OCI-LY3 (cell line): Measurements from ENCODE around the gene SFXN1.

ENCODE experiments used
- H2AFZ ChIP-seq: fragments of 200-600, 300-600 bp; shearing (Covaris generic); 2 replicates; pipeline ENCODE4 v1.6.0; 2014; ENCODE audit warnings: antibody characterized with exemption, low read depth, low read length
- H3K27ac ChIP-seq: fragments of 200-600, 300-600 bp; sonication (generic); 2 replicates; pipeline ENCODE4 v1.5.1; 2014; ENCODE audit warnings: mild to moderate bottlenecking, low read length, moderate library complexity, mixed read lengths
- H3K27me3 ChIP-seq: fragments of 200-600, 300-600 bp; sonication (generic); 2 replicates; pipeline ENCODE4 v1.6.1; 2014; ENCODE audit warnings: low read depth, low read length, mixed read lengths
- H3K36me3 ChIP-seq: fragments of 200-600, 300-600 bp; sonication (generic); replicated peaks from 2 replicates; pipeline ENCODE3; 2014; ENCODE audit warnings: low read depth, low read length, mixed read lengths
- H3K4me1 ChIP-seq: fragments of 300-600, 200-600 bp; sonication (generic); 2 replicates; pipeline ENCODE4 v1.6.1; 2014; ENCODE audit warnings: low read length, mixed read lengths
- H3K4me2 ChIP-seq: fragments of 200-600, 300-600 bp; sonication (generic); 2 replicates; pipeline ENCODE4 v1.6.1; 2014; ENCODE audit warnings: low read length, mixed read lengths
- H3K4me3 ChIP-seq: fragments of 300-600, 200-600 bp; sonication (generic); 2 replicates; pipeline ENCODE4 v1.5.1; 2014; ENCODE audit warnings: antibody characterized with exemption, mild to moderate bottlenecking, low read length, moderate library complexity
- H3K79me2 ChIP-seq: fragments of 300-600, 200-600 bp; shearing (Covaris generic); 2 replicates; pipeline ENCODE4 v1.6.1; 2014; ENCODE audit warnings: mild to moderate bottlenecking, low read length, mixed read lengths
- H3K9ac ChIP-seq: fragments of 300-600, 200-600 bp; shearing (Covaris generic); 2 replicates; pipeline ENCODE4 v1.6.0; 2014; ENCODE audit warnings: mild to moderate bottlenecking, low read length, moderate library complexity
- H3K9me3 ChIP-seq: fragments of 200-600, 300-600 bp; shearing (Covaris generic); 2 replicates; pipeline ENCODE4 v1.6.1; 2014; ENCODE audit warnings: low read length, mixed read lengths; ENCODE audit not compliant: insufficient read depth
- H4K20me1 ChIP-seq: fragments of 200-600, 300-600 bp; sonication (generic); 2 replicates; pipeline ENCODE4 v1.6.1; 2016; ENCODE audit warnings: low read length, mixed read lengths; ENCODE audit not compliant: insufficient read depth
- CTCF ChIP-seq: fragments of 200-600, 300-600 bp; sonication (generic); IDR thresholded peaks from 2 replicates; pipeline ENCODE4 v1.5.1; 2014; ENCODE audit warnings: antibody characterized with exemption, low read length, low read depth
- EZH2phosphoT487 ChIP-seq: fragments of 200-600 bp; shearing (Covaris generic); IDR thresholded peaks from 2 replicates; pipeline ENCODE4 v1.6.1; 2018; ENCODE audit warnings: antibody characterized with exemption, mixed run types, low read depth

The SFXN1 gene

GRCh38 chr5:175542966-175543235 is 64.5 kb downstream of the SFXN1 start:
- H3K9me3 ChIP-seq = no peaks in the 10 kb centered on the region
- no peak overlapping the region for H3K27ac ChIP-seq
- H3K9ac ChIP-seq = no peak overlapping the region
- H4K20me1 ChIP-seq = no peaks in the 10 kb centered on the region
- no peak overlapping the region for H3K4me2 ChIP-seq
- H3K4me1 ChIP-seq = no peaks in the 10 kb centered on the region
- no peak overlapping the region for H2AFZ ChIP-seq
- no peaks in the 10 kb centered on the region for H3K36me3 ChIP-seq
- H3K4me3 ChIP-seq = no peak overlapping the region
- H3K27me3 ChIP-seq = peaks cover 12% of the 10 kb centered on the region; the same call in 1 of the 2 replicates
- no peaks in the 10 kb centered on the region for H3K79me2 ChIP-seq
- no peak for TF ChIP-seq EZH2phosphoT487
- no peak for TF ChIP-seq CTCF

- Histone ChIP-seq H3K79me2 (no peaks in the 10 kb centered on the region), H3K4me3 (no peak overlapping the region), H3K9ac (no peak overlapping the region), H3K4me1 (no peaks in the 10 kb centered on the region), H3K4me2 (no peak overlapping the region), H4K20me1 (no peaks in the 10 kb centered on the region), H3K27me3 (peaks cover 21% of the 10 kb centered on the region; the same call in 1 of the 2 replicates), H2AFZ (no peak overlapping the region), H3K36me3 (no peaks in the 10 kb centered on the region), H3K27ac (no peak overlapping the region), H3K9me3 (no peaks in the 10 kb centered on the region)
- TF ChIP-seq CTCF = no peak
- TF ChIP-seq EZH2phosphoT487 = no peak
These were observed 65.8 kb downstream of the SFXN1 start for GRCh38 chr5:175544108-175544511.

- H3K27me3 ChIP-seq = peaks cover 21% of the 10 kb centered on the region; the same call in 1 of the 2 replicates
- no peaks in the 10 kb centered on the region for H3K4me1 ChIP-seq
- no peak overlapping the region for H3K27ac ChIP-seq
- H3K9me3 ChIP-seq = no peaks in the 10 kb centered on the region
- no peaks in the 10 kb centered on the region for H4K20me1 ChIP-seq
- H3K9ac ChIP-seq = no peak overlapping the region
- H3K4me2 ChIP-seq = no peak overlapping the region
- no peak overlapping the region for H2AFZ ChIP-seq
- H3K79me2 ChIP-seq = no peaks in the 10 kb centered on the region
- H3K4me3 ChIP-seq = no peak overlapping the region
- no peaks in the 10 kb centered on the region for H3K36me3 ChIP-seq
- TF ChIP-seq EZH2phosphoT487 (no peak), CTCF (no peak)
These were observed 66.2 kb downstream of the SFXN1 start for GRCh38 chr5:175544586-175544985.

- Histone ChIP-seq H3K9ac (no peak overlapping the region), H3K79me2 (no peaks in the 10 kb centered on the region), H3K36me3 (no peaks in the 10 kb centered on the region), H3K27ac (no peak overlapping the region), H4K20me1 (no peaks in the 10 kb centered on the region), H3K4me2 (no peak overlapping the region), H3K27me3 (peaks cover 34% of the 10 kb centered on the region), H2AFZ (no peak overlapping the region), H3K4me1 (no peaks in the 10 kb centered on the region), H3K9me3 (no peaks in the 10 kb centered on the region), H3K4me3 (no peak overlapping the region)
- TF ChIP-seq EZH2phosphoT487 (no peak), CTCF (no peak)
These were observed 69.5 kb downstream of the SFXN1 start for GRCh38 chr5:175547842-175548241.
